Neural progenitor cell (in vitro differentiated cells): ENCODE data around the gene SDR9C7. TPM values are rescaled to one million over a fixed set of nuclear protein-coding genes. Genes with fewer than 3 reads are reported as not detected.
A peak's percentile ranks its signal among the peaks of the same experiment; 100 is the strongest.
"Not testable (repeated sequence)": the region's sequence is repeated elsewhere in the genome, so short reads cannot be mapped to it uniquely, and the experiment has no call there.

Experiments used
- DNase-seq: peaks from one replicate; pipeline ENCODE4 v3.0.0-alpha.2; 2016; ENCODE audit warnings: low spot score
- H2AFZ ChIP-seq: fragments of 200-600 bp; sonication (generic); replicated peaks from 2 replicates; pipeline ENCODE4 v1.6.1; 2016; ENCODE audit warnings: antibody characterized with exemption
- H3F3A ChIP-seq: fragments of 200-600 bp; sonication (generic); 2 replicates; pipeline ENCODE4 v1.6.1; 2016; ENCODE audit warnings: antibody characterized with exemption, low read depth
- H3K27ac ChIP-seq: fragments of 200-600 bp; sonication (generic); 2 replicates; pipeline ENCODE4 v1.5.1; 2016; ENCODE audit warnings: mild to moderate bottlenecking
- H3K27me3 ChIP-seq: fragments of 200-600 bp; sonication (generic); 2 replicates; pipeline ENCODE4 v1.6.1; 2016; ENCODE audit warnings: mild to moderate bottlenecking, moderate library complexity
- H3K36me3 ChIP-seq: fragments of 200-600 bp; sonication (generic); 2 replicates; pipeline ENCODE4 v1.5.1; 2016
- H3K4me1 ChIP-seq: fragments of 200-600 bp; sonication (generic); 2 replicates; pipeline ENCODE4 v1.6.1; 2016; ENCODE audit warnings: mixed run types
- H3K4me2 ChIP-seq: fragments of 200-600 bp; sonication (generic); 2 replicates; pipeline ENCODE4 v1.6.1; 2016
- H3K4me3 ChIP-seq: fragments of 200-600 bp; sonication (generic); 2 replicates; pipeline ENCODE4 v1.5.1; 2016
- H3K79me2 ChIP-seq: fragments of 200-600 bp; sonication (generic); 2 replicates; pipeline ENCODE4 v1.6.1; 2016; ENCODE audit warnings: low read depth
- H3K9ac ChIP-seq: fragments of 200-600 bp; sonication (generic); 2 replicates; pipeline ENCODE4 v1.6.1; 2016
- H3K9me3 ChIP-seq: fragments of 200-600 bp; sonication (generic); 2 replicates; pipeline ENCODE4 v1.5.1; 2016; ENCODE audit warnings: low read depth
- H4K20me1 ChIP-seq: fragments of 200-600 bp; sonication (generic); 2 replicates; pipeline ENCODE4 v1.6.1; 2016; ENCODE audit warnings: low read depth
- H3K27ac Mint-ChIP-seq: 3 replicates; pipeline ENCODE4 v1.8.0; 2021; ENCODE audit warnings: mixed read lengths
- H3K27me3 Mint-ChIP-seq: 2 replicates; pipeline ENCODE4 v1.8.0; 2022; ENCODE audit warnings: low read depth, mild to moderate bottlenecking, inconsistent platforms, moderate library complexity, mixed read lengths; ENCODE audit not compliant: insufficient read depth
- H3K36me3 Mint-ChIP-seq: 3 replicates; pipeline ENCODE4 v1.8.0; 2021; ENCODE audit warnings: mixed read lengths
- H3K4me1 Mint-ChIP-seq: 3 replicates; pipeline ENCODE4 v1.8.0; 2021; ENCODE audit warnings: mixed read lengths
- H3K4me3 Mint-ChIP-seq: 3 replicates; pipeline ENCODE4 v1.8.0; 2021; ENCODE audit warnings: mild to moderate bottlenecking, moderate library complexity, mixed read lengths
- H3K9me3 Mint-ChIP-seq: 3 replicates; pipeline ENCODE4 v1.8.0; 2020; ENCODE audit warnings: mixed read lengths
- EZH2 ChIP-seq: fragments of 200-600 bp; sonication (generic); IDR thresholded peaks from 2 replicates; pipeline ENCODE4 v1.6.1; 2017; ENCODE audit warnings: antibody characterized with exemption, mild to moderate bottlenecking, moderate library complexity
- EZH2phosphoT487 ChIP-seq: fragments of 200-600 bp; sonication (generic); IDR thresholded peaks from 2 replicates; pipeline ENCODE4 v1.6.1; 2017; ENCODE audit warnings: antibody characterized with exemption
- total RNA-seq: library from RNA; depleted of rRNA; stranded (reverse); fragments of >200 nt; gene quantifications from 2 replicates; pipeline ENCODE4 v1.2.3, GENCODE V29; 2015; ENCODE audit warnings: low replicate concordance
- TF ChIP-seq, protein P1 (sequence below): fragments of 200-600 bp; sonication (generic); IDR thresholded peaks from 2 replicates; pipeline ENCODE4 v1.5.1; 2017; ENCODE audit warnings: antibody characterized with exemption, mild to moderate bottlenecking

The SDR9C7 gene
- total RNA-seq, 1 donor from 2014 or later = 0.32 TPM

DNA sequence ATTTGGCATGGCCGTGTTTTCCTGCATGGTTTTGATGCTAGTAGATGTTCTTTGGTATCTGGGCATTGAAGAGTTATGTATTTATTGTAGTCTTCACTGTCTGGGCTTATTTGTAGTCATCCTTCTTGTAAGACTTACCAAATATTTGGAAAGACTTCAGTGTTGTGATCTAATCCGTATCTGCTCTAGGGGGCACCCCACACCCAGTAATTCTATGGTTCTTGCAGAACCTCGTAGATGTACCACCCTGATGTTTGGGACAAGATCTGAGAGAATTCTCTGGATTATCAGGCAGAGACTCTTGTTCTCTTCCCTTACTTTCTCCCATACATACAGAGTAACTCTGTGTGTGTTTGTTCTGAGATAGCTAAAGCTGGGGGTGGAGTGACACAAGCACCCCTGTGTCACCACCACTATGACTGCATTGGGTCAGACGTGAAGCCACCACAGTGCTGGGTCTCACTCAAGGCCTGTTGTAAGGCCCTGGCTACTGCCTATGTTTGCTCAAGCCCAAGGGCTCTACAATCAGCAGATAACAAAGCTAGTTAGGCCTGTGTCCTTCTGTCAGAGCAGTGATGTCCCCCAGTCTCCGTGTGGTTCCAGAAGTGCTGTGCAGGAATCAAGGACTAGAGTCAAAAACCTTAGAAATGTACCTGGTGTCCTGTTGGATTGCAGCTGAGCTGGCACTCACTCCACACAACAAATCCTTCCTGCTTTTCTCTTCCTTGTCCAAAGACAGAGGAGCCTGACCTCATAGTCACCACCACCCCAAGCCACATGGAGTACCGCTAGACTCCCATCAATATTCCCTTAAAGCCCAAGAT is 13.6 kb upstream of the SDR9C7 start:
- H3K4me1 Mint-ChIP-seq = no peaks in the 10 kb centered on the region
- no peaks in the 10 kb centered on the region for H4K20me1 ChIP-seq
- H3K9me3 ChIP-seq = peaks cover 4% of the 10 kb centered on the region
- no peaks in the 10 kb centered on the region for H3K36me3 ChIP-seq
- H3K79me2 ChIP-seq = no peaks in the 10 kb centered on the region
- no peaks in the 10 kb centered on the region for H3K4me1 ChIP-seq
- no peaks in the 10 kb centered on the region for H3K27me3 ChIP-seq
- H3K27ac Mint-ChIP-seq = no peak overlapping the region
- peaks cover 7% of the 10 kb centered on the region for H3K9me3 Mint-ChIP-seq
- H3K36me3 Mint-ChIP-seq = no peaks in the 10 kb centered on the region
- DNase-seq = no peak
- H3K27me3 Mint-ChIP-seq = no peaks in the 10 kb centered on the region
- H2AFZ ChIP-seq = no peak overlapping the region
- H3K4me3 ChIP-seq = no peak overlapping the region
- no peaks in the 10 kb centered on the region for H3F3A ChIP-seq
- H3K4me3 Mint-ChIP-seq = no peak overlapping the region
- TF ChIP-seq EZH2 = no peak
- TF ChIP-seq, protein P1, sequence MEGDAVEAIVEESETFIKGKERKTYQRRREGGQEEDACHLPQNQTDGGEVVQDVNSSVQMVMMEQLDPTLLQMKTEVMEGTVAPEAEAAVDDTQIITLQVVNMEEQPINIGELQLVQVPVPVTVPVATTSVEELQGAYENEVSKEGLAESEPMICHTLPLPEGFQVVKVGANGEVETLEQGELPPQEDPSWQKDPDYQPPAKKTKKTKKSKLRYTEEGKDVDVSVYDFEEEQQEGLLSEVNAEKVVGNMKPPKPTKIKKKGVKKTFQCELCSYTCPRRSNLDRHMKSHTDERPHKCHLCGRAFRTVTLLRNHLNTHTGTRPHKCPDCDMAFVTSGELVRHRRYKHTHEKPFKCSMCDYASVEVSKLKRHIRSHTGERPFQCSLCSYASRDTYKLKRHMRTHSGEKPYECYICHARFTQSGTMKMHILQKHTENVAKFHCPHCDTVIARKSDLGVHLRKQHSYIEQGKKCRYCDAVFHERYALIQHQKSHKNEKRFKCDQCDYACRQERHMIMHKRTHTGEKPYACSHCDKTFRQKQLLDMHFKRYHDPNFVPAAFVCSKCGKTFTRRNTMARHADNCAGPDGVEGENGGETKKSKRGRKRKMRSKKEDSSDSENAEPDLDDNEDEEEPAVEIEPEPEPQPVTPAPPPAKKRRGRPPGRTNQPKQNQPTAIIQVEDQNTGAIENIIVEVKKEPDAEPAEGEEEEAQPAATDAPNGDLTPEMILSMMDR = no peak
- no peak for TF ChIP-seq EZH2phosphoT487
- H3K27ac ChIP-seq = no peak overlapping the region
- no peak overlapping the region for H3K4me2 ChIP-seq
- no peak overlapping the region for H3K9ac ChIP-seq

DNA sequence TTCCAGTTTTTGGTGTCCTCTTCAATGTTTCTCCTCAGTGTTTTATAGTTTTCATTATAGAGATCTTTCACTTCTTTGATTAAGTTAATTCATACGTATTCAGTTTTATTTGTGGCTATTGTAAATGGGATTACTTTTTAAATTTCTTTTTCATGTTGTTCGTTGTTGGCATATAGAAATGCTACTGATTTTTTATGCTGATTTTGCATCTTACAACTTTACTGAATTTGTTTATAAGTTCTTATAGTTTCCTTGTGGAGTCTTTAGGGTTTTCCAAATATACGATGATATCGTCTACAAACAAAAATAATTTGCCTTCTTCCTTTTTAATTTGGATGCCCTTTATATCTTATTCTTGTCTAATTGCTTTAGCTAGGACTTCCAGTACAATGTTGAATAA is 9.7 kb upstream of the SDR9C7 start:
- Histone ChIP-seq H3K4me3 (no peak overlapping the region), H3F3A (no peaks in the 10 kb centered on the region), H3K9ac (no peak overlapping the region), H3K36me3 (no peaks in the 10 kb centered on the region), H3K4me2 (no peak overlapping the region), H3K9me3 (peaks cover 4% of the 10 kb centered on the region), H3K4me1 (no peaks in the 10 kb centered on the region), H3K27ac (no peak overlapping the region), H4K20me1 (no peaks in the 10 kb centered on the region), H3K79me2 (no peaks in the 10 kb centered on the region), H2AFZ (no peak overlapping the region), H3K27me3 (no peaks in the 10 kb centered on the region)
- H3K27ac Mint-ChIP-seq = no peak overlapping the region
- DNase-seq = no peak
- H3K27me3 Mint-ChIP-seq = peaks cover 7% of the 10 kb centered on the region
- H3K4me3 Mint-ChIP-seq = no peak overlapping the region
- no peaks in the 10 kb centered on the region for H3K36me3 Mint-ChIP-seq
- peaks cover 8% of the 10 kb centered on the region for H3K4me1 Mint-ChIP-seq
- peaks cover 15% of the 10 kb centered on the region for H3K9me3 Mint-ChIP-seq
- TF ChIP-seq, protein P1 = no peak
- TF ChIP-seq EZH2 = no peak
- TF ChIP-seq EZH2phosphoT487 = no peak

DNA sequence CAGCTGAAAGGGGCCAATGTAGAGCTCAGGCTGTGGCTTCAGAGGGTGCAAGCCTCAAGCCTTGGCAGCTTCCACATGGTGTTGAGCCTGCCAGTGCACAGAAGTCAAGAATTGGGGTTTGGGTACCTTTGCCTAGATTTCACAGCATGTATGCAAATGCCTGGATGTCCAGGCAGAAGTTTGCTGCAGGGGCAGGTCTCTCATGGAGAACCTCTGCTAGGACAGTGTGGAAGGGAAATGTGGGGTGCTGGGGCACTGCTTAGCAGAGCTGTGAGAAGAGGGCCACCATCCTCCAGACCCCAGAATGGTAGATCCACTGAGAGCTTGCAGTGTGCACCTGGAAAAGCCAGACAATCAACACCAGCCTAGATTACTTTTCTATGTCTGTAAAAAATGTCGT is 9.2 kb upstream of the SDR9C7 start:
- not testable (repeated sequence) for H3K27ac Mint-ChIP-seq, H3K27ac ChIP-seq, H2AFZ ChIP-seq, H3K36me3 Mint-ChIP-seq, H3F3A ChIP-seq, H3K4me2 ChIP-seq, H3K79me2 ChIP-seq, H3K27me3 Mint-ChIP-seq, H3K4me1 Mint-ChIP-seq, H3K4me1 ChIP-seq, H3K4me3 ChIP-seq, H3K4me3 Mint-ChIP-seq, H3K36me3 ChIP-seq, H3K9ac ChIP-seq, H3K9me3 ChIP-seq, DNase-seq, H3K27me3 ChIP-seq, H4K20me1 ChIP-seq
- H3K9me3 Mint-ChIP-seq = peaks cover 15% of the 10 kb centered on the region

DNA sequence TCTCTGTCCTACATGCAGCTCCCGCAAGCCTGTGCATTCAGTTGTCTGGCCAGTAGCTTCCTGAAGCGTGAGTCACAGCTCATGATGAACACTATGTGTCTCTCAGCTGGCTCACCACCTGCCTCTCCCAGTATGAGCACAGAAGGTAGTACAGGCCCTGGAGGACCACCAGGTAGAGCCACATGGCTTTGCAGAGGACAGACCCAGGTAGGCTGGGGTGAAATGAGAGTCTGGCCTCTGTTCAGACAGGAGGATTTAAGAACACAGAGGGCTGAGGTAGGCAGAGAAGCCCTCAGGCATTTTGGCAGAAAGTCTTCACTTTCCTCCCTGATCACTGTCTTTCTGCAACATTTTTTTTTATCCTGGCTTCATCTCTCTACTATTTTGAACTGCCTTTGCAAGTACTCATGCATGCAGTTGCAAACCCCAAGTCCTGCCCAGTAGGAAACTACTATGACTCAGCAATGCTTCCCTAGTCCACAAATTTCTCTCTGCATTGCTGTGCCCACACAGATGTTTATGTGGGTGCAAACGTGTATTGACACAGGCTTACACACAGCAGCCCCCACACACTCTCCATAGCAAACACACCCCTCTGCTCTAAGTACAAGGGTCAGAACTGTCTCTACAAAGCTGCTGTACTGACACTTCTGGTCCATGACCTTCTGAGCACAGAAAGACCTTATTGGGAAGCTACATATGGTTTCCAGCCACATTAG is 7.2 kb upstream of the SDR9C7 start:
- no peaks in the 10 kb centered on the region for H3K4me1 ChIP-seq
- Mint-ChIP-seq H3K4me3 (no peak overlapping the region), H3K9me3 (peaks cover 15% of the 10 kb centered on the region), H3K27ac (peak overlapping the region; percentile 39), H3K4me1 (peaks cover 11% of the 10 kb centered on the region), H3K36me3 (no peaks in the 10 kb centered on the region), H3K27me3 (peaks cover 13% of the 10 kb centered on the region)
- TF ChIP-seq EZH2phosphoT487 (no peak), EZH2 (no peak)
- TF ChIP-seq, protein P1 = no peak
- no peak overlapping the region for H2AFZ ChIP-seq
- H3F3A ChIP-seq = no peaks in the 10 kb centered on the region
- no peak overlapping the region for H3K27ac ChIP-seq
- no peak overlapping the region for H3K4me3 ChIP-seq
- no peaks in the 10 kb centered on the region for H4K20me1 ChIP-seq
- no peak overlapping the region for H3K9ac ChIP-seq
- peaks cover 4% of the 10 kb centered on the region for H3K9me3 ChIP-seq
- DNase-seq = no peak
- H3K36me3 ChIP-seq = no peaks in the 10 kb centered on the region
- H3K27me3 ChIP-seq = no peaks in the 10 kb centered on the region
- H3K79me2 ChIP-seq = no peaks in the 10 kb centered on the region
- H3K4me2 ChIP-seq = no peak overlapping the region

DNA sequence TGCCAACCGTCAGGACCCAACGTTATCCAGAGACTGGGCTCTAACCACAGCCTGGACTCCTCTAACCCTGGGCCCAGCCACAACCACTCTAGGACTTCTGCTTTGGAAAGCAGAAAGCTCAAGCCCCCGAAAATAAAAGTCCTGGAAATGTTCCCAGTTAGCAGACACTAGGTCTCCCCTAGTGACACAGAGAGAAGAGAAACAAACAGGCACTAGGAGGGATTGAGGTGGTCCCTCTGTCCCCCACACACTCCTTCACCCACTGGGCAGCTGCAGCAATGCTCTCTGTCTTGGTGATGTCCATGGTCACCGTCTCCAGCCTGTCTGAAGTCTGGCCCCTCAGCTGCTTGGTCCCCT is 6.7 kb upstream of the SDR9C7 start:
- not testable (repeated sequence) for H3K4me3 ChIP-seq, DNase-seq, H3K4me1 ChIP-seq, H3K27ac Mint-ChIP-seq, H3K27ac ChIP-seq, H3K4me2 ChIP-seq, H3F3A ChIP-seq, H3K9ac ChIP-seq, H3K27me3 ChIP-seq, H3K4me3 Mint-ChIP-seq, H2AFZ ChIP-seq, H3K9me3 ChIP-seq, H3K36me3 Mint-ChIP-seq, H3K79me2 ChIP-seq, H4K20me1 ChIP-seq, H3K36me3 ChIP-seq
- Mint-ChIP-seq H3K27me3 (peaks cover 13% of the 10 kb centered on the region), H3K4me1 (peaks cover 11% of the 10 kb centered on the region), H3K9me3 (peaks cover 15% of the 10 kb centered on the region)
